Lung (tissue), 12 donors: ENCODE measurements around the gene SAYSD1. TPM values are rescaled to one million over a fixed set of nuclear protein-coding genes. Genes with fewer than 3 reads are reported as not detected.
A peak's percentile ranks its signal among the peaks of the same experiment; 100 is the strongest.

Source experiments
- ATAC-seq: fragments of 200-7000 bp; cut with Tn5 transposase; one replicate; pipeline ENCODE4 v1.9.1; 2020; ENCODE audit warnings: moderate number of reproducible peaks; ENCODE audit not compliant: insufficient read depth, low FRiP score
- DNase-seq, 3 donors: peaks; one replicate each; pipeline ENCODE4 v3.0.0-alpha.2; 2013 to 2017
- H3K27ac ChIP-seq, 2 donors: one replicate each; pipeline ENCODE4 v1.5.1; 2013; ENCODE audit warnings: mild to moderate bottlenecking in 2 of 2, moderate library complexity in 2 of 2, control low read depth in 1 of 2, inconsistent platforms in 1 of 2, low read depth in 1 of 2, low read length in 1 of 2
- H3K27me3 ChIP-seq, 3 donors: one replicate each; pipeline ENCODE4 v1.5.1; 2013; ENCODE audit warnings: low read length in 2 of 3; ENCODE audit not compliant: control insufficient read depth in 3 of 3, insufficient read depth in 3 of 3
- H3K36me3 ChIP-seq, 4 donors: one replicate each; pipeline ENCODE4 v1.5.1; 2013; ENCODE audit warnings: low read length in 4 of 4, mild to moderate bottlenecking in 1 of 4, moderate library complexity in 1 of 4; ENCODE audit not compliant: control insufficient read depth in 4 of 4, insufficient read depth in 4 of 4
- H3K4me1 ChIP-seq, 5 donors: one replicate each; pipeline ENCODE4 v1.5.1; 2013; ENCODE audit warnings: low read length in 5 of 5, mild to moderate bottlenecking in 2 of 5, moderate library complexity in 1 of 5; ENCODE audit not compliant: control insufficient read depth in 5 of 5, insufficient read depth in 5 of 5
- H3K4me3 ChIP-seq: one replicate; pipeline ENCODE4 v1.5.1; 2013; ENCODE audit warnings: mild to moderate bottlenecking, control low read depth, moderate library complexity
- H3K9ac ChIP-seq, 2 donors: one replicate each; pipeline ENCODE4 v1.5.1; 2013; ENCODE audit warnings: low read length in 2 of 2, control low read depth in 1 of 2; ENCODE audit not compliant: insufficient read depth in 1 of 2
- H3K9me3 ChIP-seq, 4 donors: one replicate each; pipeline ENCODE4 v1.5.1; 2013; ENCODE audit warnings: low read length in 3 of 4, mild to moderate bottlenecking in 1 of 4, moderate library complexity in 1 of 4; ENCODE audit not compliant: control insufficient read depth in 4 of 4, insufficient read depth in 3 of 4
- CTCF ChIP-seq: IDR thresholded peaks from 2 replicates; pipeline ENCODE4 v1.5.1; 2012; ENCODE audit warnings: mild to moderate bottlenecking; ENCODE audit errors: control extremely low read depth, extremely low read depth
- WGBS, 2 donors: extraction: QIAGEN DNeasy Blood & Tissue Kit; methylation state at CpG; one replicate each; pipeline ENCODE4 v1.1.7; 2013; 5-methylcytosine and 5-hydroxymethylcytosine counted together
- polyA plus RNA-seq, 2 donors: library from polyadenylated mRNA; stranded (reverse); fragments of 200-250 nt; gene quantifications; one replicate each; pipeline ENCODE4 v1.2.1, GENCODE V29; 2013
- total RNA-seq, 2 donors: library from RNA; depleted of rRNA in 1 of 2; stranded (reverse); fragments of >200 nt in 1 of 2; gene quantifications; one replicate each; pipeline ENCODE4 v1.2.1, GENCODE V29; 2014 to 2021
- donor health status: control.
- donor health status: control.
- donor health status: Bipolar disorder and iron deficiency.
- donor health status: healthy.
- donor health status: DM: yes; HTN: yes; CAD: no.

The SAYSD1 gene
- total and polyA plus RNA-seq, 4 donors, result 9.8 to 17.8 (median 16.5) TPM

GRCh38 chr6:39074486-39074885, 40.5 kb downstream of the SAYSD1 start:
- TF ChIP-seq CTCF, result no peak
- Histone ChIP-seq H3K27me3 (no peaks in the 10 kb centered on the region), H3K36me3 (no peaks in the 10 kb centered on the region), H3K9me3 (no peaks in the 10 kb centered on the region), H3K4me1 (no peaks in the 10 kb centered on the region), H3K9ac (no peak overlapping the region), H3K27ac (no peak overlapping the region), H3K4me3 (no peak overlapping the region)
- DNase-seq (peak in 1 of 3 donors; percentile 10), ATAC-seq (no peak)
- WGBS, 2 donors, result 85 to 87% methylated on average over 9 of the region's 9 CpGs

- no peak for ATAC-seq
These were observed 41.3 kb downstream of the SAYSD1 start for GRCh38 chr6:39073471-39074355.

GRCh38 chr6:39072830-39073229, 42.2 kb downstream of the SAYSD1 start:
- 93 to 96% methylated on average over 9 of the region's 9 CpGs for WGBS, 2 donors
- no peak for ATAC-seq
- Histone ChIP-seq H3K27me3 (no peaks in the 10 kb centered on the region), H3K27ac (no peak overlapping the region), H3K36me3 (no peaks in the 10 kb centered on the region), H3K9ac (no peak overlapping the region), H3K9me3 (no peaks in the 10 kb centered on the region), H3K4me1 (no peaks in the 10 kb centered on the region), H3K4me3 (no peak overlapping the region)
- DNase-seq, result no peak
- TF ChIP-seq CTCF, result no peak

More at GRCh38 chr6:39073471-39074355, 41.3 kb downstream of the SAYSD1 start:
- Histone ChIP-seq H3K27ac (no peak overlapping the region), H3K4me1 (no peaks in the 10 kb centered on the region), H3K9ac (no peak overlapping the region), H3K27me3 (no peaks in the 10 kb centered on the region), H3K4me3 (no peak overlapping the region), H3K36me3 (no peaks in the 10 kb centered on the region), H3K9me3 (no peaks in the 10 kb centered on the region)
- DNase-seq, result peak; percentile 6 to 34 (median 14)
- TF ChIP-seq CTCF, result no peak
- 88 to 92% methylated on average over 17 of the region's 17 CpGs for WGBS, 2 donors
